Spleen (tissue), 7 donors: ENCODE results near the gene UGP2.
"Not testable (repeated sequence)": the region's sequence is repeated elsewhere in the genome, so short reads cannot be mapped to it uniquely, and the experiment has no call there.

Experiments used
- CTCF ChIP-seq, 11 experiments: fragments of 200-600 bp in 7 of 11; fragments of 450-650 bp in 4 of 11; sonication (generic) in 4 of 11; IDR thresholded peaks in 8 of 11; conservative IDR thresholded peaks in 3 of 11; 1 replicate in 7 of 11; 2 replicates in 4 of 11; pipeline versions ENCODE4 v1.4.0 to v1.8.0; 2016 to 2021; ENCODE audit warnings: antibody characterized with exemption in 11 of 11, inconsistent platforms in 4 of 11, mild to moderate bottlenecking in 1 of 11
- POLR2A ChIP-seq, 3 donors: fragments of 450-650 bp; IDR thresholded peaks; one replicate each; pipeline ENCODE4 v1.5.1; 2017; ENCODE audit warnings: antibody characterized with exemption in 3 of 3, mild to moderate bottlenecking in 1 of 3
- POLR2AphosphoS5 ChIP-seq, 3 donors: sonication (generic); formaldehyde crosslinking; IDR thresholded peaks; one replicate each; pipeline ENCODE4 v1.5.1; 2017; ENCODE audit warnings: antibody characterized with exemption in 3 of 3
- donor health status: DM: no; HTN: no; CAD: no; lungs with moderate emphysema.
- donor health status: DM: no; HTN: no; CAD: no.
- donor health status: DM: no; HTN: no; CAD: no.

GRCh38 chr2:63932104-63932503 lies 90.4 kb downstream of the UGP2 start:
- not testable (repeated sequence) for TF ChIP-seq POLR2AphosphoS5 (IDR thresholded peaks at IDR 0.05); CTCF (IDR thresholded peaks at IDR 0.05 in 8 of 11, conservative IDR thresholded peaks at IDR 0.05 in 3 of 11); POLR2A (IDR thresholded peaks at IDR 0.05)
